Stimulated activated CD8-positive, alpha-beta memory T cell treated with anti-CD3 and anti-CD28 coated beads, Interleukin-15, amount 100 ng/mL, for 1 hour (primary cell): ENCODE measurements around the gene OR6K3.
"Not testable (repeated sequence)": the region's sequence is repeated elsewhere in the genome, so short reads cannot be mapped to it uniquely, and the experiment has no call there.

ENCODE experiments used
- DNase-seq: peaks from one replicate; pipeline ENCODE4 v3.0.0-alpha.2; 2020; ENCODE audit warnings: low read depth

Gene OR6K3

GRCh38 chr1:158720620-158721019, at the start of gene OR6K3:
TSS of gene OR6K3 (minus strand) at chr1:158720720. CDS start at chr1:158718115, 2,605 bp downstream.
- no peak for DNase-seq

GRCh38 chr1:158754420-158754819, 33.9 kb upstream of the OR6K3 start, which contains the start of gene OR6K6:
TSS of gene OR6K6 (plus strand) at chr1:158754720. CDS start at chr1:158754888, 168 bp downstream.
- DNase-seq, result no peak

- DNase-seq, result no peak
These were observed 31.7 kb upstream of the OR6K3 start for GRCh38 chr1:158752155-158752712.

- no peak for DNase-seq
These were observed 15.3 kb upstream of the OR6K3 start for GRCh38 chr1:158735848-158736247.

GRCh38 chr1:158732524-158732923, 12.0 kb upstream of the OR6K3 start:
- no peak for DNase-seq

GRCh38 chr1:158731707-158732106, 11.2 kb upstream of the OR6K3 start:
- no peak for DNase-seq

GRCh38 chr1:158730453-158730852, 9.9 kb upstream of the OR6K3 start:
- no peak for DNase-seq

- no peak for DNase-seq
These were observed 8.1 kb upstream of the OR6K3 start for GRCh38 chr1:158728510-158729225.

- DNase-seq, result no peak
These were observed 3.9 kb upstream of the OR6K3 start for GRCh38 chr1:158724442-158724841.

GRCh38 chr1:158719664-158720063, 856 bp downstream of the OR6K3 start:
- DNase-seq, result no peak

GRCh38 chr1:158717344-158717743, 3.2 kb downstream of the OR6K3 start:
- DNase-seq, result no peak

GRCh38 chr1:158716335-158716734, 4.2 kb downstream of the OR6K3 start:
- DNase-seq, result no peak

GRCh38 chr1:158714754-158715153, 5.8 kb downstream of the OR6K3 start:
- no peak for DNase-seq

GRCh38 chr1:158711098-158711497, 9.4 kb downstream of the OR6K3 start:
- no peak for DNase-seq

GRCh38 chr1:158706096-158706495, 14.4 kb downstream of the OR6K3 start:
- DNase-seq, result no peak

- DNase-seq, result no peak
These were observed 20.0 kb downstream of the OR6K3 start, which contains the start of gene OR6K2 for GRCh38 chr1:158700552-158700951. TSS of gene OR6K2 (minus strand) at chr1:158700652. CDS start at chr1:158700652, 0 bp downstream.

- DNase-seq, result no peak
These were observed 25.9 kb downstream of the OR6K3 start for GRCh38 chr1:158694596-158694995.

- DNase-seq, result no peak
These were observed 28.2 kb downstream of the OR6K3 start for GRCh38 chr1:158692356-158692755.

GRCh38 chr1:158691907-158692306, 28.6 kb downstream of the OR6K3 start:
- DNase-seq, result no peak

GRCh38 chr1:158691149-158691548, 29.4 kb downstream of the OR6K3 start:
- not testable (repeated sequence) for DNase-seq

GRCh38 chr1:158689875-158690274, 30.6 kb downstream of the OR6K3 start:
- DNase-seq, result no peak

GRCh38 chr1:158689110-158689509, 31.4 kb downstream of the OR6K3 start:
- no peak for DNase-seq

- not testable (repeated sequence) for DNase-seq
These were observed 32.2 kb downstream of the OR6K3 start for GRCh38 chr1:158688343-158688742.

GRCh38 chr1:158687037-158687436, 33.5 kb downstream of the OR6K3 start:
- no peak for DNase-seq
